HepG2 (cell line): ENCODE data around the gene GGNBP2. TPM values are rescaled to one million over a fixed set of nuclear protein-coding genes. Genes with fewer than 3 reads are reported as not detected.
A peak's percentile ranks its signal among the peaks of the same experiment; 100 is the strongest.

ENCODE experiments used
- AGO2 ChIP-seq: fragments of 200-400 bp; formaldehyde crosslinking; optimal IDR thresholded peaks from 2 replicates; pipeline ENCODE3; 2017; ENCODE audit warnings: mild to moderate bottlenecking, low read depth, low read length, moderate library complexity
- ATF7-NPFF ChIP-seq: sonication (generic); formaldehyde crosslinking; IDR thresholded peaks from 2 replicates; pipeline ENCODE4 v1.8.1; 2023; ENCODE audit warnings: mild to moderate bottlenecking, low read depth, missing genetic modification reagents, moderate library complexity
- HMG20A ChIP-seq: IDR thresholded peaks from 2 replicates; pipeline ENCODE4 v1.6.1; 2016; ENCODE audit warnings: borderline replicate concordance
- JARID2 ChIP-seq: sonication (generic); formaldehyde crosslinking; IDR thresholded peaks from 2 replicates; pipeline ENCODE4 v1.8.1; 2023; ENCODE audit warnings: missing genetic modification reagents, inconsistent platforms; ENCODE audit not compliant: insufficient replicate concordance
- KAT2B ChIP-seq: fragments of 150-350 bp; IDR thresholded peaks from 2 replicates; pipeline ENCODE4 v1.6.1; 2014; ENCODE audit warnings: low read depth, low read length, borderline replicate concordance
- KAT8 ChIP-seq: IDR thresholded peaks from 2 replicates; pipeline ENCODE4 v1.6.1; 2016; ENCODE audit warnings: missing genetic modification reagents, missing compliant biosample characterization
- LBX2 ChIP-seq: sonication (generic); formaldehyde crosslinking; IDR thresholded peaks from 2 replicates; pipeline ENCODE4 v1.5.0; 2020; ENCODE audit warnings: missing genetic modification reagents, mild to moderate bottlenecking, borderline replicate concordance
- NR0B2 ChIP-seq: sonication (generic); formaldehyde crosslinking; IDR thresholded peaks from 2 replicates; pipeline ENCODE4 v1.4.0; 2020; ENCODE audit warnings: mild to moderate bottlenecking, missing genetic modification reagents
- PCBP1 ChIP-seq: fragments of 200-400 bp; formaldehyde crosslinking; IDR thresholded peaks from 2 replicates; pipeline ENCODE4 v1.6.1; 2017; ENCODE audit warnings: mild to moderate bottlenecking, low read depth, low read length, borderline replicate concordance
- SALL2 ChIP-seq: sonication (generic); formaldehyde crosslinking; IDR thresholded peaks from 2 replicates; pipeline ENCODE4 v1.8.1; 2023; ENCODE audit warnings: mild to moderate bottlenecking, missing genetic modification reagents, inconsistent platforms
- SKI ChIP-seq: fragments of 450-650 bp; IDR thresholded peaks from one replicate; pipeline ENCODE4 v1.6.1; 2018; ENCODE audit warnings: mild to moderate bottlenecking; ENCODE audit not compliant: partially characterized antibody
- TSC22D2 ChIP-seq: sonication (generic); formaldehyde crosslinking; IDR thresholded peaks from 2 replicates; pipeline ENCODE4 v1.5.1; 2020; ENCODE audit warnings: missing genetic modification reagents, mild to moderate bottlenecking, borderline replicate concordance
- ZBTB26 ChIP-seq: IDR thresholded peaks from 2 replicates; pipeline ENCODE4 v1.6.1; 2016; ENCODE audit warnings: missing compliant biosample characterization, missing genetic modification reagents, borderline replicate concordance
- ZBTB8A ChIP-seq: sonication (generic); formaldehyde crosslinking; IDR thresholded peaks from 2 replicates; pipeline ENCODE4 v1.4.0; 2020; ENCODE audit warnings: mild to moderate bottlenecking, low read depth, missing genetic modification reagents, borderline replicate concordance
- ZNF280D ChIP-seq: sonication (generic); formaldehyde crosslinking; IDR thresholded peaks from 2 replicates; pipeline ENCODE4 v1.5.1; 2020; ENCODE audit warnings: mild to moderate bottlenecking, missing genetic modification reagents
- ZNF441 ChIP-seq: sonication (generic); formaldehyde crosslinking; IDR thresholded peaks from 2 replicates; pipeline ENCODE4 v1.7.0; 2021; ENCODE audit warnings: missing genetic modification reagents, borderline replicate concordance
- ZNF562 ChIP-seq: sonication (generic); formaldehyde crosslinking; IDR thresholded peaks from 2 replicates; pipeline ENCODE4 v1.8.0; 2022; ENCODE audit warnings: missing genetic modification reagents, borderline replicate concordance
- ZNF674 ChIP-seq: sonication (generic); formaldehyde crosslinking; IDR thresholded peaks from 2 replicates; pipeline ENCODE4 v1.5.0; 2020; ENCODE audit warnings: low read depth, mild to moderate bottlenecking, missing genetic modification reagents
- ZNF784 ChIP-seq: sonication (generic); formaldehyde crosslinking; IDR thresholded peaks from 2 replicates; pipeline ENCODE4 v1.5.1; 2020; ENCODE audit warnings: missing genetic modification reagents, mild to moderate bottlenecking, borderline replicate concordance
- ZSCAN22 ChIP-seq: sonication (generic); formaldehyde crosslinking; IDR thresholded peaks from 2 replicates; pipeline ENCODE4 v1.4.0; 2020; ENCODE audit warnings: mild to moderate bottlenecking, missing genetic modification reagents
- polyA plus RNA-seq, 8 experiments: library from polyadenylated mRNA; depleted of rRNA in 3 of 8; stranded (reverse) in 7 of 8; unstranded in 1 of 8; fragments of >200 nt; fragmentation: Illumina TruSeq in 4 of 8; extraction: Trizol in 4 of 8; gene quantifications; 2 replicates each; pipeline versions ENCODE4 v1.2.1 to v1.2.3, GENCODE V29; 2011 to 2016; ENCODE audit warnings: low read depth in 4 of 8, missing spikeins in 1 of 8, mixed read lengths in 1 of 8; ENCODE audit not compliant: insufficient read depth in 1 of 8
- total RNA-seq, 5 experiments: library from RNA; depleted of rRNA; stranded (reverse); fragments of >200 nt; fragmentation: Illumina TruSeq; extraction: Trizol; gene quantifications; 2 replicates each; pipeline ENCODE4 v1.2.3, GENCODE V29; 2016; ENCODE audit warnings: low read depth in 1 of 5

The GGNBP2 gene
- total and polyA plus RNA-seq, 2 of the 13 experiments (the other 11 are each of a cell fraction or from before 2014, with no cell fraction given) = 53.3 to 84.2 TPM

GRCh38 chr17:36591434-36592315 lies 47.0 kb downstream of the GGNBP2 start, which contains the start of gene DHRS11 (continued):
- TF ChIP-seq JARID2 (CRISPR knock-in tag) = no peak
- TF ChIP-seq TSC22D2 (CRISPR knock-in tag) = no peak
- TF ChIP-seq LBX2 = no peak
- no peak for TF ChIP-seq ZNF674
- TF ChIP-seq ZNF784 (CRISPR knock-in tag) = no peak
- no peak for TF ChIP-seq SKI
- TF ChIP-seq ZNF280D (CRISPR knock-in tag) = no peak
- no peak for TF ChIP-seq ZSCAN22 (CRISPR knock-in tag)
- TF ChIP-seq ATF7-NPFF = peak; percentile 77; the same call in 1 of the 2 replicates
- TF ChIP-seq PCBP1 = no peak
- no peak for TF ChIP-seq KAT2B
- TF ChIP-seq SALL2 (CRISPR knock-in tag) = no peak
- TF ChIP-seq ZNF441 (CRISPR knock-in tag) = no peak
- no peak for TF ChIP-seq KAT8 (CRISPR knock-in tag)
- no peak for TF ChIP-seq ZNF562 (CRISPR knock-in tag)
- no peak for TF ChIP-seq HMG20A (CRISPR knock-in tag)
- TF ChIP-seq NR0B2 (CRISPR knock-in tag) = no peak
- TF ChIP-seq ZBTB8A (CRISPR knock-in tag) = no peak
- peak; percentile 30; the same call in 1 of the 2 replicates for TF ChIP-seq ZBTB26 (CRISPR knock-in tag)
- peak; percentile 99 for TF ChIP-seq AGO2
